Adipocyte (in vitro differentiated cells): ENCODE results near the gene PCYT2.

Source experiments
- DNase-seq: peaks from one replicate; pipeline ENCODE4 v3.0.0-alpha.2; 2015; ENCODE audit warnings: low read depth
- H3K27me3 ChIP-seq: replicated peaks from 2 replicates; pipeline ENCODE4 v1.7.0; 2013; ENCODE audit warnings: mild to moderate bottlenecking, low read length, moderate library complexity; ENCODE audit not compliant: control insufficient read depth, insufficient read depth
- H3K36me3 ChIP-seq: 2 replicates; pipeline ENCODE4 v1.7.0; 2013; ENCODE audit warnings: low read length, mild to moderate bottlenecking, moderate library complexity; ENCODE audit not compliant: control insufficient read depth, insufficient read depth, severe bottlenecking
- H3K4me1 ChIP-seq: 2 replicates; pipeline ENCODE4 v1.7.0; 2013; ENCODE audit warnings: mild to moderate bottlenecking, low read length, moderate library complexity; ENCODE audit not compliant: control insufficient read depth, insufficient read depth
- H3K4me3 ChIP-seq: 2 replicates; pipeline ENCODE4 v1.7.0; 2013; ENCODE audit warnings: mild to moderate bottlenecking, low read length, moderate library complexity
- H3K9ac ChIP-seq: 2 replicates; pipeline ENCODE4 v1.7.0; 2013; ENCODE audit warnings: mild to moderate bottlenecking, low read length, moderate library complexity
- H3K9me3 ChIP-seq: 2 replicates; pipeline ENCODE4 v1.7.0; 2013; ENCODE audit warnings: mild to moderate bottlenecking, low read length, moderate library complexity; ENCODE audit not compliant: control insufficient read depth

The PCYT2 gene

GRCh38 chr17:81900181-81900820 lies 10.9 kb downstream of the PCYT2 start:
- Histone ChIP-seq H3K36me3 (peaks cover 40% of the 10 kb centered on the region), H3K9me3 (no peaks in the 10 kb centered on the region), H3K4me3 (no peak overlapping the region), H3K27me3 (no peaks in the 10 kb centered on the region), H3K4me1 (peaks cover 8% of the 10 kb centered on the region), H3K9ac (no peak overlapping the region)
- no peak for DNase-seq

GRCh38 chr17:81899514-81900166 lies 11.6 kb downstream of the PCYT2 start:
- Histone ChIP-seq H3K9me3 (no peaks in the 10 kb centered on the region), H3K36me3 (peaks cover 40% of the 10 kb centered on the region), H3K4me1 (peaks cover 8% of the 10 kb centered on the region), H3K27me3 (no peaks in the 10 kb centered on the region), H3K9ac (no peak overlapping the region), H3K4me3 (no peak overlapping the region)
- DNase-seq = no peak

DNA sequence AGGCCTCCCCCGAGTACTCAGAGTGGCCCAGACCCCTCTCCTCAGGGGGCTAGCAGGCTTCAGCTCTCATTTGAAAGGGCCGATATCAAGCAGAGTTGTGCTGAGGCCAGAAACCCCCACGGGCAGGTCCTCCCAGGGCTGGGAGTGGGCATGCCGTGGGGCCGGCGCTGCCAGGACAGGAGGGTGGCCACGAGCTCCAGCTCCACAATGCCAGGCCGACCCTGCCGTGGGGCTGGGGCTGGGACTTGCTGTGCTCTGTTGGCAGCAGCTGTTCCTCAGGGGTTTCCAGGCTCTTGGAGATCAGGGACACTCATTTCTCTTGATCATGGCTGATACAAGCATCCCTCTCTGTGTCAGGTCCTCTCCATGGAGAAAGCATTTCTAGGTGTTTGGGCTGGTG lies 12.3 kb downstream of the PCYT2 start:
- DNase-seq = no peak
- Histone ChIP-seq H3K4me1 (peaks cover 8% of the 10 kb centered on the region), H3K27me3 (no peaks in the 10 kb centered on the region), H3K36me3 (peaks cover 32% of the 10 kb centered on the region), H3K4me3 (no peak overlapping the region), H3K9me3 (no peaks in the 10 kb centered on the region), H3K9ac (no peak overlapping the region)

DNA sequence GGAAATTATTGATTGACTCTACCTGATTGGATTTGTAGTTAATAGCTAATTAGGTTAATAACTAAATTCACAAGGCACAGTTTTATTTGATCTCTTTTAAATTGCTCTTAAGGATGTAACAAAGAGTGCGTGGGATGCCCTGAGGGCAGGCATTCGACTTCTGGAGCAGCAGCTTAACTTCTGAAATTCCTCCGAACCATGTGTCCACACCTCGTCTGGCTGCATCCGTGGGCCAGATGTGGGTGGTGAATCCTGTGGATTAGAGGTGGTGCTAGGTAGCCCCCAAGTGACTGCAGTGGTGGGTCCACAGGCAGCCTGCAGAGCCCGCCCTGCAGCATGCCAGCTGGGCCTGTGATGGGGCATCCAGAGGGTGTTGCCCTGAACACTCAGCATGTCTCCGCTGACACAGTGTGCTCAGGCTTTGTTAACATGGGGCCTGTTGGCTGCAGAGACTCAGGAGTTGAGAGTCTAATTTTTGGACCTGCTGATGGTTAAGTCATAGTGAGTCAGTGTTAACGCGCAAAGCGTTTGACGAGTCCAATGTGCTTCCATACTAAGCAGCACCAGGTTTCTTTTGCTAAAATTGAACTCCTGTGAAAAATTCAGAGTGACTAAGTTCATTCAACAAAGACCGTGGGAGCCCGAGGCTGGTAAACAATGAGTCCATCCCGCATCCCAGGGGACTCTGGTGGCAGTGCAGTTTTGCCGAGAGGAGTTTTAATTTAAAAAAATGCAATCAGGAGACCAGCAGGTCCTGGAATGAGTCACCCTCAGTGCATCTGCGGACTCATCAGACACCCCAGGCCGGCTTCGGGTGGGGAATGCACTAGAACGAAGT lies 13.0 kb downstream of the PCYT2 start:
- Histone ChIP-seq H3K4me1 (peaks cover 8% of the 10 kb centered on the region), H3K9ac (no peak overlapping the region), H3K36me3 (peaks cover 26% of the 10 kb centered on the region), H3K4me3 (no peak overlapping the region), H3K9me3 (no peaks in the 10 kb centered on the region), H3K27me3 (no peaks in the 10 kb centered on the region)
- peak; percentile 79 for DNase-seq

DNA sequence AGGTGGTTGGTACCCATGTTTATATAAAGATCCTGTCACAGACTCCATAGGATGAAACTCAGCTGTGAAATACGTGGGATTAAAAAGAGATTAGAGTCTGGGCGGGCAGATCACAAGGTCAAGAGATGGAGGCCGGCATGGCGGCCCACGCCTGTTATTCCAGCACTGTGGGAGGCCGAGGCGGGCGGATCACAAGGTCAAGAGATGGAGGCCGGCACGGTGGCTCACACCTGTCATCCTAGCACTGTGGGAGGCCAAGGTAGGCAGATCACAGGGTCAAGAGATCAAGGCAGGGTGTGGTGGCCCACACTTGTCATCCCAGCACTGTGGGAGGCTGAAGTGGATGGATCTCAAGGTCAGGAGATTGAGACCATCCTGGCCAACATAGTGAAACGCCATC lies 15.8 kb downstream of the PCYT2 start:
- no peaks in the 10 kb centered on the region for H3K9me3 ChIP-seq
- no peaks in the 10 kb centered on the region for H3K27me3 ChIP-seq
- no peak for DNase-seq
- no peak overlapping the region for H3K9ac ChIP-seq
- H3K36me3 ChIP-seq = peaks cover 26% of the 10 kb centered on the region
- H3K4me1 ChIP-seq = peaks cover 11% of the 10 kb centered on the region
- H3K4me3 ChIP-seq = no peak overlapping the region

GRCh38 chr17:81891303-81891552 lies 20.0 kb downstream of the PCYT2 start:
- DNase-seq = no peak
- peak overlapping the region; percentile 83 for H3K4me3 ChIP-seq
- H3K9me3 ChIP-seq = no peaks in the 10 kb centered on the region
- peaks cover 17% of the 10 kb centered on the region for H3K4me1 ChIP-seq
- H3K9ac ChIP-seq = peak overlapping the region; percentile 93
- H3K27me3 ChIP-seq = no peaks in the 10 kb centered on the region
- peaks cover 42% of the 10 kb centered on the region for H3K36me3 ChIP-seq

GRCh38 chr17:81890447-81891302 lies 20.5 kb downstream of the PCYT2 start:
- Histone ChIP-seq H3K27me3 (no peaks in the 10 kb centered on the region), H3K4me1 (peaks cover 21% of the 10 kb centered on the region), H3K9ac (peak overlapping the region; percentile 93), H3K4me3 (peak overlapping the region; percentile 83), H3K9me3 (no peaks in the 10 kb centered on the region), H3K36me3 (peaks cover 42% of the 10 kb centered on the region)
- DNase-seq = peak; percentile 49

DNA sequence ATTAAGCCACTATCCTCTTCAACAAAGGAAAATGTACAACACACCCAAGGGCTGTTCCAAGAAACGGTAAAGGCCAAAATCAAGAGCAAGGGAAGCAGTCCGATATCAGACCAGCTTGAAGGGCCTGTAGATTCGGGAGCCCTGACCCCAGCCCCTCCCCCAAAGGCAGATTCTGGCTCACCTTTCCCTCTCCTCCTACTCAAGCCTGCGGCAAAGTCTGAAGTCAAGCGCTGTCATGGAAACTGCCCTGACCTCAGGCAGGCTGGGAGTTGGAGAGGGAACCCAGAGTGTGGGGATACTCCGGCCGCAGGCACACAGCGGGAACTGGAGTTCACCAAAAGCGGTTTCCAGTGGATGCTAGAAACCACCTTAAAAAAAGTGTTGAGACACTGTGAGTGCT lies 21.6 kb downstream of the PCYT2 start:
- Histone ChIP-seq H3K9me3 (no peaks in the 10 kb centered on the region), H3K4me3 (peak overlapping the region; percentile 83), H3K4me1 (peaks cover 26% of the 10 kb centered on the region), H3K27me3 (no peaks in the 10 kb centered on the region), H3K36me3 (peaks cover 35% of the 10 kb centered on the region), H3K9ac (peak overlapping the region; percentile 93)
- no peak for DNase-seq

- peaks cover 35% of the 10 kb centered on the region for H3K36me3 ChIP-seq
- DNase-seq = no peak
These were observed 22.1 kb downstream of the PCYT2 start for GRCh38 chr17:81888988-81889595.

DNA sequence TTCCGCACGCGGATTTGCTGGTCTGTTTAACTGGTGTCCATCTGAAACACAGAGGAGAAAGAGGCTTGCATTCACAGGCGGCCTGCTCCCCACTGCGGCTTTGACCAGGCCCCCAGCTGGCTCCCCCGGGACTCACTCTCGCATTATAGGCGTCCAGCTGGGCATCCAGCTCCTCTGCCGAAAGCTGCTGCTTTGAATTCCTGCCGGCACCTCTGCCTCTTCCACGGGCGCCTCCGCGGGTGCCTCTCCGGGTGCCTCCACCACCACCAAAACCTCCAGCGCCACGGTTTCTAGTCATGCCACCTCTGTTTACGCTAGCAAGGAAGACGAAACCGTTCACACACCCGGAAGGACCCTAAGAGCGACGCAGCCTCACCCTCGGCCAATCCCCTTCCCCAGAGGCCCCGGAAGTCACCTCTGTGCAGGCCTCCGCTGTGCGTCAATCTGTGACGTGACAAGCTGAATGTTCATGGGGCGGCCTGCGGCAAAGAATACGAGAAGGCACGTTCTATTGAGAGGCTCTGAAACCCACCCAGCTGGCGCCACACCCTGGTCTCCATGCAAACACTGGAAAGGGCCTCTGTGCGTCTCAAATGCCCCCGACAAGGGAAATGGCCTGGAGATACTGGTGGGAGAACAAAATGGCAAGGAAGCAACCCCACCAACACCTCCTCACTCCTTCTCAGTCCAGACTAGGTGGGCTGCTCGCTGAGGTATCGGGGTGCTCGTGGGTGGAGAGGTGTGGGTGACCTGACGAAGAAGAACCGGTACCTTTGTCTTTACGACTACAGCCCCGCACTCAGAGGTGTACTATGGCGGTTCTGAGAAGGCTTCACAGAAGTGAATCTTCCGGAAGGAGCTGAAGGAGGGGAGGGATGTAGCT lies 22.9 kb downstream of the PCYT2 start:
- Histone ChIP-seq H3K9me3 (no peaks in the 10 kb centered on the region), H3K9ac (no peak overlapping the region), H3K27me3 (no peaks in the 10 kb centered on the region), H3K4me3 (no peak overlapping the region), H3K36me3 (peaks cover 35% of the 10 kb centered on the region), H3K4me1 (peaks cover 31% of the 10 kb centered on the region)
- DNase-seq = no peak

More at GRCh38 chr17:81888988-81889595, 22.1 kb downstream of the PCYT2 start:
- H3K9me3 ChIP-seq = no peaks in the 10 kb centered on the region
- H3K4me3 ChIP-seq = no peak overlapping the region
- H3K27me3 ChIP-seq = no peaks in the 10 kb centered on the region
- no peak overlapping the region for H3K9ac ChIP-seq
- H3K4me1 ChIP-seq = peaks cover 31% of the 10 kb centered on the region
